HG03354 (cell line): ENCODE results near the gene PPP2R5C.
A peak's percentile ranks its signal among the peaks of the same experiment; 100 is the strongest.
"Not testable (repeated sequence)": the region's sequence is repeated elsewhere in the genome, so short reads cannot be mapped to it uniquely, and the experiment has no call there.

Experiments used
- ATAC-seq: cut with Tn5 transposase; IDR thresholded peaks from one replicate; pipeline ENCODE4 v1.9.1; 2021; ENCODE audit warnings: mild to moderate bottlenecking; ENCODE audit not compliant: unreplicated experiment, poor library complexity, severe bottlenecking

Gene PPP2R5C

GRCh38 chr14:101743701-101744100 lies 17.8 kb upstream of the PPP2R5C start:
- ATAC-seq = no peak

GRCh38 chr14:101744382-101744781 lies 17.1 kb upstream of the PPP2R5C start:
- not testable (repeated sequence) for ATAC-seq

- ATAC-seq = not testable (repeated sequence)
Measured at GRCh38 chr14:101749756-101750155, 11.8 kb upstream of the PPP2R5C start.

DNA sequence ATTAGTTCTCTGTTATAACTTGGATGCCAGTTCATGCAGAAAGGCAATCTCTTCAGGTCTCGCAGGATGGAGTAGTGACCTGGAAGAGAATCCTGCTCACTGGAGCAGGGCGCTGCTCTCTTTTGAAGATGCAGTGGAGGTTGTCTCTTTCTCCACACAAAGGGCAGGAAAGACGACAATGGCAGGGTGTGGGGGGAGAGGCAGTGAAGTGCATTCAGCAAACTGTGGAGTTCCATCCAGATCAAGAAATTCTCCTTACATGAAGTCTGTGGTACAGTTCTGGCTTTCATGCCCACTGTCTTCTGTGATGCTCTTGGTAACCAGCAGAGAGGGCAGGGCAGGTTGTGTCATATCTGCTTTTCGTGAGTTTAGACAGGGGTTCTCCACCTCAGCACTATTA lies 6.6 kb upstream of the PPP2R5C start:
- no peak for ATAC-seq

DNA sequence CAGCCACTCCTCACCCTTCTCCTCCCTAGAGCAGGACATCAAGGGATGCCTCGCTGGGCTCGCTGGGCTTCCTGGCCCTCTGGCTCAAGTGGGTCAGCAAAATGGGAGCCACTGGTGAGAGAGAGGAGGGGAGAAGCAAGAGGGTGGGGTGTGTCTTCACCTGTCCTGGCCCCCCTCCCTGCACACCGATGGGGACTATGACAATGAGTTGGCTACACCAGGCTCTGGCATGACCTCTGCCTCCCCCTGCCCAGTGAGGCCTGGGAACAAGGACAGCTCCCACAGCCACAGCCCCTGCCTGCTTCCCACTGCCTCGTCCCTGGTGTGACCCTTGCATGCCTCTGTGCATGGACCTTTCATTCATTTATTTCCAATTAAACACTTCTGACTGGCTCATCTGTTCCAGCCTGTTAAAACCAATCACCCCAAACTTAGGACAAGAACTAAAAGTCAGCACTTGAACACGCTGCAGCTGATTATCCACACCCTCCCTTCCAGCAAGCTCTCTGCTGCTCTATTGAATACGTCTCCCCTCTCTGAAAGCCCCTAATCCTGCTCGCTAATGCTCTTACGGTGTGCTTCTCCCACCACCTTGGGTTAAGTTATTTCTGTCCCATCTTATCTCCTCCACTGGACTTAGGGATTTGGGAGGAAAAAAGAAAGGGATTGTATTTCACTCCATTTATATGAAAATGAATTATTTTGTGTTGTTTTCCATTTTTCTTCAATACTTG lies 5.8 kb upstream of the PPP2R5C start:
- no peak for ATAC-seq

- ATAC-seq = no peak
Measured at GRCh38 chr14:101757064-101757838, 4.3 kb upstream of the PPP2R5C start.

- no peak for ATAC-seq
Measured at GRCh38 chr14:101757839-101758211, 3.7 kb upstream of the PPP2R5C start.

- no peak for ATAC-seq
Measured at GRCh38 chr14:101758913-101759593, 2.5 kb upstream of the PPP2R5C start.

GRCh38 chr14:101760138-101761011 lies 1.1 kb upstream of the PPP2R5C start:
- ATAC-seq = peak; percentile 50

GRCh38 chr14:101761881-101762529 lies 496 bp downstream of the PPP2R5C start:
- peak; percentile 37 for ATAC-seq

GRCh38 chr14:101762530-101763101 lies 1.1 kb downstream of the PPP2R5C start:
- ATAC-seq = no peak

DNA sequence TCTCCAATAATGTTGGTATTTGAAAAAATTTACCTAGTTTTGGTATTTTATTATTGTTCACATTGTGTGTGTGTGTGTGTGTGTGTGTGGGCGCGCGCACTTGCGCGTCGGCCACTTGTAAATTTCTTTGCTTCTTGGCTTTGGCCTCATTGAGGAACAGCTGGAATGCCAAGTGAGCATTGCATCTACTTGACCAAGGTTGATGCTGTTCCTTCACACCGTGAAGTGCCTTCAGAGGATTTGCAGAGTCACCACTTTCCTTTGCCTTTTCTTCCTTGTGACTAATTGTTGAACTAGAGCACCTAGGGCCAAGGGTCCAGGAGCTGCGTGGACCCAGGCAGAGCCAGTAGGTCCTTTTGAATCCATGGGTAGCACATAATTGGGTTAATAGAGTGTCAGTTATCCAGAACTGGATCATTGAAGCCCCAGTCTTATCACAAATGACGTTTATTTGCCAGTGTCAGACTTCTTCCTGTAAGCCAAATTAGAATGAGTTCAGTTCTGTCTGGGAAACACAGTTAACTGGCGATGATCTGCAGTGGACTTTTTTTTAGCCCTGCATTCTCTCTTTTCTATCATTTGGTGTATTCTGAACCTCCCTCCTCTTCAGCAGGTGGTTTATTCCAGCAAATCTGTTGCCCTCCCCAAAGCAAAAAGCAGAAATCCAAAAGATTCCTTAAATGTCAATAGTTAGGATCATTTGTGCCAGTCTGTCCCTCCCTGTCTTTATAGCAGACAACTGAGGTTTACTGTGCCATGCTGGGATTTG lies 2.6 kb downstream of the PPP2R5C start:
- no peak for ATAC-seq

- ATAC-seq = no peak
Measured at GRCh38 chr14:101767618-101768362, 6.3 kb downstream of the PPP2R5C start.

DNA sequence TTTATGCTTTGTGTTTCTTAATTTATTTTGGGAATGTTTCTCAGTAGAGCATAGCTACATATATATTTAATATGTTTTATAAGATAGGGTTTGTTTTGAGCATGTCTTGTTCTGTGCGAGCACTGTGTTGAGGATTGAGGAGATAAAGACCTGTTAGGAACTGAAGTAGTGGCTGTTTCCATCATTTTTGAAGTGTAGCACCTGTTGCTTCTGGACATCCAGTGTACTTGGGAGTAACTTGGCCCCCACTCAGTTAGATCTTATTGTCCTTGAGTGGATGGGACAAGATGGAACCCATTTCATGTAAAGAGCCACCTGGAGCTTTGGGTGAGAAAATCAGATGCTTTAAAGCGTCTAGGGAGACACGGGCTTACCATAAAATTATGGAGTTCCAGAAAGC lies 8.7 kb downstream of the PPP2R5C start:
- no peak for ATAC-seq

DNA sequence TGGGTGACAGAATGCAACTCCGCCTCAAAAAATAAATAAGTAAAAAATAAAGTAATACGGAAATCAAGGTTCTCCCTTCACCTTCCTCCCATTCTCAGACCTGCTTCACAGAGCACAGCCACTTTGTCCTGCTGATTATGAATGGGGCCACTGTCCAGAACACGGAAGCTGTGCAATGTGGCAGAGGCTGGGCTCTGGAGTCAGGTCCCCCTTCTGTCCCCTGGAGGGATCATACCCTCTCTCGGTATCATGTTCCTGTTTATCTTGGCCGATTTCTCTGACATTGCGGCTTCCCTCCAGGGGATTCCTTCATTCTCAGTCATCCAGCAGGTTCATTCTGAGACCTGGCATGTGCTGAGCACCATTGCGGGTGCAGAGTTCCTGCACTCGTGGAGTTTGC lies 11.3 kb downstream of the PPP2R5C start:
- no peak for ATAC-seq

- no peak for ATAC-seq
Measured at GRCh38 chr14:101773378-101773777, 11.9 kb downstream of the PPP2R5C start.

- ATAC-seq = no peak
Measured at GRCh38 chr14:101774006-101774795, 12.7 kb downstream of the PPP2R5C start.
